Raji (cell line): Measurements from ENCODE around the gene PCIF1.

Experiments
- POLR2A ChIP-seq: IDR thresholded peaks from 2 replicates; pipeline ENCODE4 v1.6.1; 2011; ENCODE audit warnings: low read depth, low read length, control low read depth; ENCODE audit not compliant: insufficient read depth

PCIF1 gene

DNA sequence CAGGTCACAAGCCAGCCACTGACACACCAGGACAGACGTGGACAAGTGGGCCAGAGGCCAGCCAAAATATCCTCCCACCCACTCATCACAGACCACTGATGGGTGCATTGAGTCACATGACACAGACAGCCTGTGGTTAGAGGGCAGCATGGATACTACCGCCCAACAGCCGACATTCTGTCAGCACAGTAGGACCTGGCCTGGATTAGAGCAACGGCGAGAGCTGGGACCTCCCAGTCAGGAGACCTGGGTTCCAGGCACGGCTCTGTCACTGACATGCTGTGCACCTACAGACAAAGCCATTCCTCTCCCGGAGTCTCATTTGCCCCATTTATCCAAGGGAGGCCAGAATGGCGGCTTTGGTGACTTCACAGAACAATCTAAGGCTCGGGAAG, 29.5 kb downstream of the PCIF1 start:
- no peak for TF ChIP-seq POLR2A

GRCh38 chr20:45965169-45966002, 30.9 kb downstream of the PCIF1 start:
- TF ChIP-seq POLR2A, result no peak

- TF ChIP-seq POLR2A, result no peak
These were observed 33.1 kb downstream of the PCIF1 start for GRCh38 chr20:45967551-45968080.

DNA sequence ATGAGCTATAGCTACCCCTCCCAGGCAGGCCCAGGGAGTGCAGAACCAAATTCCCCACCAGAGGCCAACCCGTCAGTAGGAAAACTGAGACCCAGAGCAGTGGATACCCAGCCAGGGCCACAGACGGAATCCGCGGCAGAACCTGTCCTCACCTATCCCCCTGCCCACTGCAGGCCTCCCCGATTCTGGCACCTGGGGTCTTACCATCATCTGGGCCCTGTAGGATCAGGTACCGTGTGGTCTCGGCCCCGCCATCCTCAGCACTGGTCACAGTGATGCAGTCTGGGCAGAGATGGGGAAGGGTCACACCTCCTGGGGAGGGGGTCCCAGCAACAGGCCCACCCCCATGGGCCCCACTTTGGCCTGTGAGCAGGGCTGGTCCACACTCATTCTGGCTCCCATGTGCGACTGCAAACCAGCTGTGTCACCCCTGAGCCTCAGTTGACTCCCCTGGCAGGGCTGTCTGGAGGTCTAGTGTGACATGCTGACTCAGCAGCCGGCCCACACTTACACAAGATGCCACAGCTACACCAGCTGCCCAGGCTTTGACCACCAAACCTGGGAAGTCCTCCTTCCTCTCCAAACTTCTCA, 33.7 kb downstream of the PCIF1 start:
- no peak for TF ChIP-seq POLR2A

GRCh38 chr20:45968801-45969711, 34.6 kb downstream of the PCIF1 start:
- no peak for TF ChIP-seq POLR2A

- TF ChIP-seq POLR2A, result no peak
These were observed 35.5 kb downstream of the PCIF1 start for GRCh38 chr20:45969712-45970634.

DNA sequence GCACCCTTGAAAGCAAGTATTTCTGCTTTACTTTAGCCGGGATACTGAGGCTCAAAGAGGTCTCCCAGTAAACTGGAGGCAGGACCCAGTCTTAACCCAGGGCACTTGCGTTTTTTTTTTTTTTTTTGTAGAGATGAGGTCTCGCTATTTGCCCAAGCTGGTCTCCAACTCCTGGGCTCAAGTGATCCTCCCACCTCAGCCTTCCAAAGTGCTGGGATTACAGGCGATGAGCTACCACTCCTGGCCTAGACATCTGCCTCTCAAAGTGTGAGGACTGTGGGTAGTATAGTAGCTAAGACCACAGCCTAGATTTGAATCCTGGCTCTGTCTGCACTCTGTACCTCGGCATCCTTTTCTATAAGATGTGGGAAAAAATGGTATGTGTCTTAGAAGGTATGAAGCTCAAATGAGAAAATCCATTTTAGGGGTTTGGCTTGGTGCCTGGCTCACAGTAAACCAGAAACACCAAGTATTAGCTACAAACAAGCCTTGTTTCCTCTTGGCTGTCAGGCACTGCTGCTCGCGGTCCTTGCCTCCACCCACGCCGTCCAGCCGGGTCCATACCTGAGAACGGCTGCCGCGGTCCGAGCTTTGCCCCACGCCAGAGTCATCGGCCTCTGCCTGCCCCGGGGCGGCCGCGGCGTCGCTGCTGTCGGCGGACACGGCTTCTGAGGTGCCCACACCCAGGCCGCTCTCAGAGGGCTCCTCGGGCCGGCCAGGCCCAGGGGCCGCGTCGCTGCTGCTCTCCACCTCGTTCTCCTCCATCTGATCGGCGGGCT, 36.4 kb downstream of the PCIF1 start:
- TF ChIP-seq POLR2A, result no peak

- TF ChIP-seq POLR2A, result peak; percentile 49; the same call in 1 of the 2 replicates
These were observed 36.9 kb downstream of the PCIF1 start for GRCh38 chr20:45971425-45971674.

GRCh38 chr20:45971675-45972499, 37.4 kb downstream of the PCIF1 start, which contains the start of gene ZNF335:
Gene ZNF335 (minus strand): TSS chr20:45972203. CDS start chr20:45971410, 793 bp downstream.
- TF ChIP-seq POLR2A, result peak; percentile 51

DNA sequence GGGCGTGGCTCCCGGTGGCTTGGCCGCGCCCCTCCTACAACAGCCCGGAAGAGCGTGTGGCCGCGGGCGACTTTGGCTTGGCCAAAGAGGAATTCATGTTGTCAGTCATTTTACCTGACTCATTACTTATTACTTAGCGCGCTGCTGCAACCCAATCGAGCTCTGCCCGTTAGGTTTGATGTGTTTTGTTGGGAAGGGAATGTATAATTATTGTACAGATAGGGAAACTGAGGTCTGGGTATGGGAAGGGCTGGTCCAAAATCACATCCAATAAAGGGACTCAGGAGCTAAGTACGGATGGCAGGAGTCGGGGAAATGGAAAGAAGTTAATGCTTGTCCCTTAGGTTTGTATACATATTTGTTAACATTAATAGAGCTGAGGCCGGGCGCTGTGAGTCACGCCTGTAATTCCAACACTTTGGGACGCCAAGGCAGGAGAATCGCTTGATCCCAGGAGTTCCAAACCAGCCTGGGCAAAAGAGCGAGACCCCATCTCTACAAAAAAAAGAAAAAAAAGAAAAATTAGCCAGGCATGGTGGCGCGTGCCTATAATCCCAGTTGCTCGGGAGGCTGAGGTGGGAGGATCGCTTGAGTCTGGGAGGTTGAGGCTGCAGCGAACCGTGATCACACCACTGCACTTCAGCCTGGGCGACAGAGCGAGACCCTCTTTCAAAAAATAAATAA, 38.2 kb downstream of the PCIF1 start:
- TF ChIP-seq POLR2A, result peak; percentile 76

- no peak for TF ChIP-seq POLR2A
These were observed 40.5 kb downstream of the PCIF1 start for GRCh38 chr20:45974896-45975565.

- TF ChIP-seq POLR2A, result no peak
These were observed 41.2 kb downstream of the PCIF1 start for GRCh38 chr20:45975686-45976085.

GRCh38 chr20:45976086-45976485, 41.6 kb downstream of the PCIF1 start:
- no peak for TF ChIP-seq POLR2A
